NCI-H1694 (cell line): ENCODE data around the gene NR1D1.
A peak's percentile ranks its signal among the peaks of the same experiment; 100 is the strongest.
"Not testable (repeated sequence)": the region's sequence is repeated elsewhere in the genome, so short reads cannot be mapped to it uniquely, and the experiment has no call there.

Experiments
- DNase-seq: peaks from one replicate; lab custom pipeline; 2025; lab: John Stamatoyannopoulos, UW

The NR1D1 gene

DNA sequence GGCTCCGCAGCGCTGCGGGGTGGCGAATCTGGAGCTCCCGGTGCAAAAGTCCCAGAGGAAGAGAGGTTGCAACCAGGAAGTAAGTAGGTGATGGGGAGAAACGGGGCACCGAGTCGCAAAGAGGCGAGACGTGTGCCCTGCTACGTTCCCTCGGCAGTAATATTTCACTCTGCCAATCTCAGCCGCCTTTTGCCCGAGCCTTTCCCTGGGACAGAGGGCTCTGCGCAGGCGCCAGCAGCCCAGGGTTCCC is at the start of gene NR1D1:
Gene NR1D1, minus strand, starts transcription at position 171 of the 250 bp plus-strand sequence. CDS start 495 bp downstream, outside the sequence.
- DNase-seq, result no peak

DNA sequence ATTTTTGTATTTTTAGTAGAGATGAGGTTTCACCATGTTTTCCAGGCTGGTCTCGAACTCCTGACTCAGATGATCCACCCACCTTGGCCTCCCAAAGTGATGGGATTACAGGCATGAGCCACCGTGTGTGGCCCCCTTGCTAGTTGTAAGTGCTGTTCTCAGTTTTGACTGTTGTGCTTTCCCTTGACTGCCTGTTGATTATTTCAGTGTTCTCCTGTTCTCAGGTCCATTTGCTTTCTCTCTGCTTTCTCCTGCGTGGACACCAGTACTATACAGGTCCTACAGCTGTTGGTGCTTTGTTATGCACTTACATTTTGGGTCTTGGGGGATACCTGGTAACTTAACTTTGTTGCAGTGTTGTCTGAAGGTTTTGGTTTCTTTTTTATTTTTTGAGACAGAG is 48.1 kb upstream of the NR1D1 start:
- DNase-seq, result no peak

DNA sequence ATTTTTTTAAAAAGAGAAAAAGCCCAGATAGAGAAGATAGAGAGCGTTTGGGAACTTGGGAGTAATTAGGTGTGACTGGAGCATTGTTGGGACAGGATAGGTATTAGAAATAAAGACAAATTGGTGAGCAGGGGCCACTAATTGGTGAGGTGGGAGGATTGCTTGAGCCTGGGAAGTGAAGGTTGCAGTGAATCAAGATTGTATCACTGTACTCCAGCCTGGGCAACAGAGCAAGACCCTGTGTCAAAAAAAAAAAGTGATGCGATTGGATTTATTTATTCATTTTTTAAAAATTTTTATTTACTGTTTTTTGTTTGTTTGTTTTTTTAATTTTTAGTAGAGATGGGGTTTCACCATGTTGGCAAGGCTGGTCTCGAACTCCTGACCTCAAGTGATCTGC is 45.1 kb upstream of the NR1D1 start:
- DNase-seq, result no peak

DNA sequence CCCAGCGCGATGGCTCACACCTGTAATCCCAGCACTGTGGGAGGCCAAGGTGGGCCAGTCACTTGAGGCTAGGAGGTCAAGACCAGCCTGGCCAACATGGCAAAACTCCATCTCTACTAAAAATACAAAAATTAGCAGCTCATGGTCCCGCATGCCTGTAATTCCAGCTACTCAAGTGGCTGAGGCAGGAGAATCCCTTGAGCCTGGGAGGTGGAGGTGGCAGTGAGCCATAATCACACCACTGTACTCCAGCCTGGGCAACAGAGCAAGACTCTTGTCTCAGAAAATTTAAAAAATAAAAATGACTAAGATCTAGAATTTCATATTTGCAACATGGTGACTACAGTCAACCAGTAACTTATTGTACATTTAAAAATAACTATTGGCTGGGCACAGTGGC is 42.8 kb upstream of the NR1D1 start:
- DNase-seq, result not testable (repeated sequence)

DNA sequence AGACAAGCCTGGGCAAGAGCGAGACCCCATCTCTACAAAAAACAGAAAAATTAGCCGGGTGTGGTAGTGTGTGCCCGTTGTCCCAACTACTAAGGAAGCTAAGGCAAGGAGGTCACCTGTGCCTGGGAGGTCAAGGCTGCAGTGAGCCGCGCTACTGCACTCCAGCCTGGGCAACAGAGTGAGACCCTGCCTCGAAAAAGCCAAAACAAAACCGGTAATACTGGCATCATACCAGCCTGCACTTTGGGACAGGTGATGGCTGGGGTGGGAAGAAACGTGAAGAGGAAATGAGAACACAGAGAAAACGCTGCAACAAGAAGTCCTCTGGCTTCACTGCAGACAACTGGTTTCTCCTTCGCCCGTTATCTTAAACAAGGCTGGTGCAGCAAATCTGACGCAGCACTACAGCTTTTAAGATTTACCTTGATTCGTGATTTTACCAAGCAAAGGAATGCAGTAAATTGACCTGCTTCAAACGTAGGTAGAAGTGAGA is 39.2 kb upstream of the NR1D1 start:
- DNase-seq, result no peak

DNA sequence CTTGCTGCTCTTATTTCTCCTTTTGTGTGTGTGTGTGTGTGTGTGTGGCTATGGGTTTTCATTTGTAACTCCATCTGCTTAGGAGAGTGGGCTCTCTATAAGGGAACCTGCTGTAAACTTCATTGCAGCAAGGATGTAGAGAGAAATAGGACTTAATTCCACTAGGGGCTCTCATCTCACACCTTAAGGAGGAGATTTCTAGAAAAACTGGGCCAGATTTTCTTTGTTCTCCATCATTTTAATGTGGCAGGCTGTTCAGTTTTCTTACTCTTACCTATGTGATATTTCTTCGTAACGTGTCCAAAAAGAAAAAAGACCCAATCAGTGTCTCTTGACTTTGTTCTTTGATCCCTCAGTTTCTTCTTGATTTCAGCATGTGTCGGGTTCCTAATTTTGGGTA is 35.4 kb upstream of the NR1D1 start:
- DNase-seq, result no peak

DNA sequence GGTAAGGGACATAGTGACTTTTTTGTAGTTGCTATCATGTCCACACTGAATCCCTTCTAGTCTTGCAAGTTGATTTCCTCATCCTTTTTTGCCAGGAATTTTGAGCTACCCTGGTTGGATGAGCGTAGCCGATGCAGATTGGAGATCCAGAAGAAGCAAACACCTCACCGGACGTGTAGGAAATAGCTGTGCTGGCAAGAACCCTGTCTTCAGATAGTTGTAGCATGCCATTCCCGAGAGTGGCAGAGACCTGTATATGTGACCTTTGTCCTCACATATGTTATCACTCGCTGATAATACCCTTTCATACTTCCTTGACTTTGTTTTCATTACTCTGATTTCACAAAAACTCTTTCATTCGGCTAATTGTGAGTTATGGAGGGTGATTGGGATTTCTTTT is 33.8 kb upstream of the NR1D1 start:
- DNase-seq, result no peak

DNA sequence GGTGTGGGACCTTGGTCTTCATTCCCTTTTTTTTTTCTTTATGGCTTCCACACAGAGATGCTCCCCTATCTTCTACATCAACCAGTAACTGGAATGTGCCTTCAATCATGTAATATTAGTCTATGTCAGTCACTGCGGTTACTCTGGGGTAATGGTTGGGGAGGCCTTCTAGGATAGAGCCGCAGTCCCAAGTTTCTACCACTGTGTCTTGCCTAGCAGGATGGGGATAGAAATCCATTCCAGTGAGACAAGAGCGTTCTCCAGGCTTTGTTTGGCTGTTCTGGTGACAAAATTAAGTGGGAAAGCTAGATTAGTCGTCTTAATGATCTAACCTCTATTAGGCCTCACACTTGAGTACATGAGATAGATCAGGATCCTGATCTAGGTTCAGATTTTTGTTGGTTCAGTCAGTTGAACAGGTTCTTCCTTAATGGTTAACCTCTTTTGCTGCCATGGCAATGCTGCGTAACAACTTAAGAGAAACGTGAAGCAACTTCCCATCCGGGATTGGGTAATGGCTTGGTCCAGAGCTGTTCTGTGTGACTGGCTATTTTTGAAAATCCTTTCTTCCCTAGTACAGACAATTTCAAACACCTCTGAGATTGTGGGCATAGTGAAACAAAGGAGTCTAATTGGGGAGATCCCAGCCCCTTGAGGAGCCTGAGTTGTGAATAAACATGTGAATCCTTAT is 30.1 kb upstream of the NR1D1 start:
- DNase-seq, result no peak

DNA sequence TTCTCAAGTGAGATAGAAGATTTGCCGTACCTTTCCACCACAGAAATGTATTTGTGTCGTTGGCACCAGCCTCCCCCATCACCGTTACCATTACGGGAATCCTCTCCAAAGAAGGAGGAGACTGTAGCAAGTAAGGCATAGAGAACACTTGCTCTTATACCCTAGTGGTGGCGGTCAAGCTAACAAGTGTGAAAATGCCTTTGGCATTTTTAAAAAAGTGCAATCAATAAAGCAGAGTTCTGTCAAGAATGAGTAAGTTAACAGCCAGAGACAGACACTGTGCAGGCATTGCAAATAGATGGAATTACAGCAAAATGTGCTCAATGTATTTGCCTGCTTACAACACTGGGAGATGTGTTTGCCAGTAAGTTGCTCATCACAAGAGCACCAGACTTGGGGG is 29.1 kb upstream of the NR1D1 start:
- no peak for DNase-seq

DNA sequence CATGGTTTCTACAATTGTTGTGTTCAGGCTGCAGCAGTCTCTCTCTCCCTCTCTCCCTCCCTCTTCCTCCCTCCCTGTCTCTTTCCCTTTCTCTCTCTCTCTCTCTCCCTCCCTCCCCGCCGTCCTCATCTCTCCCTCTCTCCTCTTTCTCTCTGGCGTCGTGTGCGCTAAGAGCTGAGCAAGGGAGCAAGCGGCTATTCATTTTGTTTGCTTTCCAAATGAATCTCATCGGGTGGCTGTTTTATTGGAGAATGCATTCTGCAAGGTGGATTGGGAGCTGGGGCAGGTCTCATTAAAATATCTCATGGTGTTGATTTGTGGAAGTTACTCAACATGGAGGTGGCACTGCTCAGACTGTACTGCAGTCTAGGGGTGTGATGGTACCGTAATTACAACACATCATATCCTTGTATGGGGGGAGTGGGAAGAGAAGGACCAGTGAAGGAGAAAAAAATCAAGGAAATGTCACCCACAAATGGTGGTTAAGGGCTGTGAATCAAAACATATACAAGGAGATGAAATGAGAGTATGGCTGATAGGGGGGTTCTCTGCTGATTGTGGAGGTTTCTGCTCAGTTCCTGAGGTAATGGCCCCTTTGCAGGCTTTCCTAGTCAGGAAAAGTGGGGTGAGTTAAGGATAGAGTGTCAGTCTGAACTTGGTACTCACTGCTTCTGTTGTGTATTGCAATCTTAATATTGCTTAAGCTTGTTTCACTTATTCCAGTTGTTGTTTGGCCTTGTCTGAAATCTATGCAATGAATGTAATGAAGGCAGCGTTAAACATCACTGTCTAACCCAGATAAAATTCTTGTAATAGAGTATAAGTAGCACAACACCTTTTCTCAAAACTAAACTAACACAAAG is 24.1 kb upstream of the NR1D1 start:
- no peak for DNase-seq

DNA sequence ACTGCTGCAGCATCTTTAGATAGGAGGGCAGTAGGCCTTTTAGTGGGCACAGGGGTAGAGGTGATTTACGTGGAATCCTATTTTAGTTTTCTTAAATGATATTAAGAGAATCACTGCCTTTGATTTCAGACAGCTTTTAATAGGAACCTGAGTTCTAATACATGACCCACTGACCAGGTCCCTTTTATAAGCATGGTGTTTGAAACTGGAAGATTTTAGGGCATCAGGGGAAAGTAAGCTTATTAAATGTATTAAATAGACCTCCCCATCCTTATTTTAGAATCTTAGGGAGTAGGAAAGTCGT is 23.4 kb upstream of the NR1D1 start:
- no peak for DNase-seq

DNA sequence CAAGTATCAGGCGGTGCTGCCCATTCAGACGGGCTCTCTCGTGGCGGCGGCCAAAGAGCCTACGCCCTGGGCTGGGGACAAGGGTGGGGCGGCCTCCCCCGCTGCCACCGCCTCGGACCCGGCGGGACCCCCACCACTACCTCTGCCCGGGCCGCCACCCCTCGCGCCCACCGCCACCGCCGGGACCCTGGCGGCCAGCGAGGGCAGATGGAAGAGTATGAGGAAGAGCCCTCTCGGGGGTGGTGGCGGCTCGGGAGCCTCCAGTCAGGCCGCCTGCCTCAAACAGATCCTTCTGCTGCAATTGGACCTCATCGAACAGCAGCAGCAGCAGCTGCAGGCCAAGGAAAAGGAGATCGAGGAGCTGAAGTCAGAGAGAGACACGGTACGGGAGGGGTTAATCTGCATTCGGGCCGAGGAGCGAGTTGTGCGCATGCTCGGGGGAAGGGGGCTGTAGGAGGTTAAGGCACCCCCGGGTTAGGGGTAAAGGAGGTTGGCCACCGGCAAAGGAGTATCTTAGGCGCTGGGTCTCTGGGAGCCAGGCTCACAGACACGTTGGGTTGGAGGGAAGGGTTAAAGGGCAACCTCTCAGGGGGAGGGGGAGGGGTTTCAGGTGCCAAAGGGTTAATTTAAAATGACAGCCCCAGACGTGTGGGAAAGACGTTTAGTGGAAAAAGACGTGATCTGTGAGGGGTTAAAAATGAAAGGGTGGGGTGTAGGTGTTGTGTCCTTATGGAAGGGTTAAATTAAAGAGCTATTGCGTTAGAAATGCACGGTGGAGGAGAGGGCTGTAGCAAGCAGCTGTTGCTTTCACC is 22.8 kb upstream of the NR1D1 start:
- peak; percentile 53 for DNase-seq

DNA sequence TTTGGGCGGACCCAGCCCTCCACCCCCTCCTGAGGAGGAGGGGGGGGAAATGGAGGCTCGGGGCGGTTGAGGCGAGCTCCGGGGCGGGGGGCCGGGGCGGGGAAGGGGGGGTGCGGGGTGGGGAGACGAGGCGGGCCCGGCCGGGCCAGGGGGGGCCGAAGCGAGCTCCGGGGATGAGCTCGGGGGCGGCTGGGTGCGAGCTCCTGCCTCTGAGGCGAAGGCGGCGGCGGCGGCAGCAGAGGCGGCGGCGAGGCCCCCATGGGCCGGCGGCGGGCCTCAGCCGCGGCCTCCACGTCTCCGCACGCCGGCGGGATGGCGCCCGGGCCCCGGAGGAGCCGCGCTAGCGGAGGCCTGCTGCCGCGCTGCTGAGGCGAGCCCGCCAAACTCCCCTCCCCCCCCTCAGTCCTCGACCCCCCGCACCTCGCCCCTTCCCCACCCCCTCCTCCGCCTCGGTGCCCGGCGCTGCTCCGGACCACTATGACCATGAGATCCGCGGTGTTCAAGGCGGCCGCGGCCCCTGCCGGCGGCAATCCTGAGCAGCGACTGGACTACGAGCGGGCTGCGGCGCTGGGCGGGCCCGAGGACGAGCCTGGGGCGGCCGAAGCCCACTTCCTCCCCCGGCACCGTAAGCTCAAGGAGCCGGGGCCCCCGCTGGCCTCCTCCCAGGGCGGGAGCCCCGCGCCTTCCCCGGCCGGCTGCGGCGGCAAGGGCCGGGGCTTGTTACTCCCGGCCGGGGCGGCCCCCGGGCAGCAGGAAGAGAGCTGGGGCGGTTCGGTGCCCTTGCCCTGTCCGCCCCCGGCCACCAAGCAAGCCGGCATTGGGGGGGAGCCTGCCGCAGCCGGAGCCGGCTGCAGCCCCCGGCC is 22.0 kb upstream of the NR1D1 start:
- no peak for DNase-seq

DNA sequence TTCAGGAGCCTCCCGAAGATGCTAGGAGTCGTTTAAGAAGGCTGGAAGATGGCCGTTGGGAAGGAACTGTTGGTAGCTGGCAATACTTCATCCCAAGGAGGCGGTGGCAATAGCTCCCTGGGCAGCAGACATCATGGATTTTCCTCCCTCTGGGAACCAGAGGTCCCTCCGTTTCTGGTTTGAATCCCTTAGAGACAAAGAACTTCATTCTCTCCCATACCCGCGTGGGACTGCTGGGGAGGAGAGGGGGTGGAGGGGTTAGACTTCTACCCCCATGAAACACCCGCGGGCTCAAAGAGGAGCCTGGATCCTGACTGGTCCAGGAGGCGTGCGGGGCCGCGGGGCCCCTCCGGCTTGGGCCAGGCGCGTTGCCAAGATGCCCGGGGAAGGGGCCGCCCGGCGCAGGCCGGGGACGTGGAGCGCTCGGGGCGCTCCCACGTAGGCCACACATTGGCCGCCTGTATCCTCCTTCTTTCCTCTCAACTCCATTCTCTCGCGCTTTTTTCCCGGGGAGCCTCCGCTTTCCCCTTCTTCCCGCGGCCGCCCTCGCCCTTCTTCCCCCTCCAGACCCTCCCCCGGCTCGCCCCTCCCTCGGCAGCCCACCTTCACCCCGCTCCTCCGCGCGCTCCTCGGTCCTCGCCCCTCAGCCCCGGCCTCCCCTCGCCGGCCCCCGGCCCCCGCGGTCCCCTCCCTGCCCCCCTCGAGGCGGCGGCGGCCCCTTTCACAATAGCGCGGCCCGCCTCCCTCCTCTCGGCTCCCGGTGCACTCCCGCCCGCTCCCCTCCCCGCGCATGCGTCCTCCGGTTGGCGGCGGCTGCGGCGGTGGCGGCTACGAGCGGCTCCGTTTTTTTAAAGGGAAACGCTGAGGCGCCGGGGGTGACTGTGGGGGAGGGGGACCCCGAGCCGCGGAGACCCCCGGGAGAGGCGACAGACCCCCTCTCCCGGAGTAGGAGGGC is 21.1 kb upstream of the NR1D1 start, which contains the start of gene MSL1:
Gene MSL1, plus strand, starts transcription at position 791 of the 955 bp plus-strand sequence. CDS start 642 bp downstream, outside the sequence.
- peak; percentile 48 for DNase-seq

DNA sequence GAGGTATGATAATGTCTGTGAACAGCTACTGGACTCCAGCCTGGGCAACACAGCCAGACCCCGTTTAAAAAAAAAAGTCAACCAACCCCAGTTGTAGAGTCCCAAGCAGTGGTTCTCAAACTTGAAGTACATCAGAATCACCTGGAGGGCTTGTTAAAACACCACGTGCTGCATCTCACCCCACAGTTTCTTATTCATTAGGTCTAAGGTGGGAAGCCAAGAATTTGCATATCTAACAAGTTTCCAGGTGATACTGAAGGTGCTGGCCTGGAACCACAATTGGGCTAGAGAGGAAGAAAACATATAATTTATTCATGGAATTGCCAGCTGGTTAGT is 14.7 kb upstream of the NR1D1 start:
- no peak for DNase-seq

DNA sequence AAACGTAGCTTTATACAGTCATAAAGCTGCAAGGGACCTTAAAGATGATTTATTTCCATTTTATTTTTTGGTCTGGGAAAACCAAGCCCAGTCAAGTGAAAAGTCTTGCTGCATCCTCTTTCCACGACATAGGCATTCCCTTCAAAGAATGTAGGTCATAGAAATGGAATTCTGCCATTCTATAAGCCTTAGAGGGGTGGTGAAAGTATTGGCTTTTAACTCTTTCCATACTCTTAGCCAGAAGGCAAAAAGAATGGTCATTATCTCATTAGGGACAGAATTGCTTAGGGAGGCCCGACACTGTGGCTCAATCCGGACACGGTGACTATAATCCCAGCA is 13.5 kb upstream of the NR1D1 start:
- no peak for DNase-seq

DNA sequence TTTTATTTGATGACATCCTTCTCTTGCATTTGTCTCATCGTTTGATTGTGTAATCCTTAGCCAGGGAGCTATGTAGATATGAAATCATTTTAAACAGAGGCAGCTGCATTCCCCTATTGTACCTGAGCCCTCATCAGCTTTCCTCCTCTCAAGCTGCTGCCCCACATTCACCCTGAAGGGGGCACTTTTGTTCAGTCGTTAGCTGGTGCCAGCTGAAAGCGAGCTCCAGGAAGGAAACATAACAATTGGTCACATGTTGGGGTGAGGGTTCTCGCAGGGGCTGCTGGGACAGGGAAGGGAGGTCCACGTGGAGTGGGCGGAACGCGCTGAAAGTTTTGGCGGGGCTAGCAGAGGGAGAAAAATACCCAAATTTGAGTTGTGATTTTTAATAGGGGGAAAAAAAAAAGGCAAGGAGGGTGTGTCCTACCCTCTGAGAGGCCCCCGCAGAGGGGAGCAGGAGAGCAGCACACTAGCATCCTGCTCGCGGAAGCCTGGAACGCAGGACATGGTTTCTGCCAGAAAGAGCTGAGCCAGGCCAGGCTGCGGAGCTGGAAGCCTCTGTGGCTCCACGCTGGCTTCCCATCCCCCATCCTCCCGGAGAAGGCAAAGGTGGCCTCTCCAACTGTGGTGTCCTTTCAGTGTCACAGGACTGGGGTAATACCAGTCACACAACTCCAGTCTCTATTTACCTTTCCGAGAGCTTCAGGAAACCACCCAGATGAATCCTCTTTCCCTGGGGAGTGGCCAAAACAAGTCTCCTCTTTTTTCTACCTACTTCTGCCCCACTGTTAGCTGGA is 12.9 kb upstream of the NR1D1 start:
- DNase-seq, result peak; percentile 98

DNA sequence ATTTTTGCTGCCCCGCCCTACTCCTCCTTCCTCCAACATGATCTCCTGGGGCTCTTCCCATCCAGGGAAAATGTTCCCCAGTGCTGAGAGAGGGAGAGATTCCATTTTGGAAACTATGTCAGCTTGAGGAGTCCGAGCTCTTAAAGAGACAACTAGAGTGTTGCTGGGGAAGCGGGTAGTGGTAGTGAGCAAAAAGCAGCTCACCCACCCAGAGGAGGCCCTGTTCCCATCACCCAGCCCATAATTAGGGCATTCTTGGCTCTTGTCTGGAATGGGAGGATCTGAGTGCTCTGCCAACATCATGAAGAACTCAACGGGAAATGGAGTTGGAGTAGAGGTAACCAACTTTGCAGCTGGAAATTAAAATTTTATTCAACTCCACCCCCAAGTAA is 12.3 kb upstream of the NR1D1 start:
- DNase-seq, result peak; percentile 64

DNA sequence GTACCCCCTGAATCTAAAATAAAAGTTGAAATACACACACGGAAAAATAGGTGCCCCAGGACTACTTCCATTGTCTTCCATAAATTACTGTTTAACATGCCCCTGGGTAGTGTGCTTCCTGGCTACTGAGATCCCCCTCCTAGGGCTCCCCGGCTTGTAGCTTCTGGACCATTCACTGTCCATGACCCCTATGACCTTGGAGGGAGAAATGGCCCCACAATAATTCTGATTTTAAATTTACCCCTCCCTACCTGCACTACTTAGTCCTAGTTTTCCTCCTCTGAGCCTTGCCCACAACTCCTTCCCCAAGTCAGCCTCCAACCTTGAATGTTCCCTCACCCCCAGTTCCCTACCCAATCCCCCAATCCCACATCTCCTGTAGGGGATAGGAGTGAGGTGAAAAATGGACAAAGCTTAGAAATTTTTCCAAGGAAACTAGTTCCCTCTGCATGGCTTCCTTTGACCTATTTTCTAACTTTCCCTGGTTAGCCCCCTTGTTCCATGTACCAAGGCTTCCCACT is 11.9 kb upstream of the NR1D1 start:
- no peak for DNase-seq
